ENCODE results near the gene MARCKS. TPM values are rescaled to one million over a fixed set of nuclear protein-coding genes. Genes with fewer than 3 reads are reported as not detected.
A peak's percentile ranks its signal among the peaks of the same experiment; 100 is the strongest.

MARCKS gene
- total RNA-seq, 1 experiment from 2014 or later, result 70.1 TPM

DNA sequence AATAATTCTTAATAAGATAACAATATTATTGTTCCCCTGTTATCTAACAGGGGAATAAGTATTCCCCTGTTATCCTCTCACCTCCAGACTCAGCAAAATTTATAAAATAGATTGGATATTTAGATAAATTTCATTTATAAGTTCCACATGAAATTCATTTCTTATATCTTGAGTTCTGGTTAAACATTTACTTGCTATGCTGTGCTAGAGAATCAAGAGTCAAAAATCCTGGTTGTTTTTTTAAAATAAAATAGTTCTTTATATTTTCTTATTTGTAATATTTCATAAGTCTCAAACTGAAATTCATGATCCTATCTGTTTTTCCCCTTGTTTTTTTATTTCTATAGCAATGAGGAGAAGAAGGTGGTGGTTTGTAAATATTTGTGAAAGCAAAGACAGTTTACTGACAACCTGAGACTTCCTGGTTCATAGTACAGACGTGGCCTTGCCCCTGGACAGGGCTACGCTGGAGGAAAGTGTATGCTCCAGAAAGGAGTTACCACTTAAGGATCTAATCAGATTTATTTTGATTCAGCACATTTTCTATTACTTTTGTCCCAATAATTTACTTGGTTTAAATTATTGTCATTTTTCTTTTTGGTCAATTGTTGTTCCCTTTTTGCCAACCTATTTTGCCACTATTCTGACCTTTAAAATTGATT lies 37.8 kb upstream of the MARCKS start:
- H3K27ac Mint-ChIP-seq (ENCODE audit: unreplicated experiment), result peak overlapping the region; percentile 50
- no peaks in the 10 kb centered on the region for H3K9me3 Mint-ChIP-seq (ENCODE audit: low read depth, unreplicated experiment)
- CTCF ChIA-PET, result no interaction called here
- H3K4me3 Mint-ChIP-seq (ENCODE audit: low read depth, unreplicated experiment), result no peak overlapping the region
- TF ChIP-seq, protein P1, sequence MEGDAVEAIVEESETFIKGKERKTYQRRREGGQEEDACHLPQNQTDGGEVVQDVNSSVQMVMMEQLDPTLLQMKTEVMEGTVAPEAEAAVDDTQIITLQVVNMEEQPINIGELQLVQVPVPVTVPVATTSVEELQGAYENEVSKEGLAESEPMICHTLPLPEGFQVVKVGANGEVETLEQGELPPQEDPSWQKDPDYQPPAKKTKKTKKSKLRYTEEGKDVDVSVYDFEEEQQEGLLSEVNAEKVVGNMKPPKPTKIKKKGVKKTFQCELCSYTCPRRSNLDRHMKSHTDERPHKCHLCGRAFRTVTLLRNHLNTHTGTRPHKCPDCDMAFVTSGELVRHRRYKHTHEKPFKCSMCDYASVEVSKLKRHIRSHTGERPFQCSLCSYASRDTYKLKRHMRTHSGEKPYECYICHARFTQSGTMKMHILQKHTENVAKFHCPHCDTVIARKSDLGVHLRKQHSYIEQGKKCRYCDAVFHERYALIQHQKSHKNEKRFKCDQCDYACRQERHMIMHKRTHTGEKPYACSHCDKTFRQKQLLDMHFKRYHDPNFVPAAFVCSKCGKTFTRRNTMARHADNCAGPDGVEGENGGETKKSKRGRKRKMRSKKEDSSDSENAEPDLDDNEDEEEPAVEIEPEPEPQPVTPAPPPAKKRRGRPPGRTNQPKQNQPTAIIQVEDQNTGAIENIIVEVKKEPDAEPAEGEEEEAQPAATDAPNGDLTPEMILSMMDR (IDR thresholded peaks at IDR 0.05; ENCODE audit: unreplicated experiment), result no peak
- H3K27me3 Mint-ChIP-seq (ENCODE audit: unreplicated experiment), result no peaks in the 10 kb centered on the region
- no peaks in the 10 kb centered on the region for H3K36me3 Mint-ChIP-seq (ENCODE audit: insufficient read depth, unreplicated experiment)
- peak; percentile 39 for DNase-seq
- no peaks in the 10 kb centered on the region for H3K4me1 Mint-ChIP-seq (ENCODE audit: low read depth, unreplicated experiment)
- no TSS peak for BruUV-seq (replicated peaks)
- intact Hi-C loops (cut with micrococcal nuclease; ENCODE audit: unreplicated experiment), result no loop called here

GRCh38 chr6:113820761-113821160 lies 36.4 kb upstream of the MARCKS start:
- Mint-ChIP-seq H3K27me3 (ENCODE audit: unreplicated experiment) (no peaks in the 10 kb centered on the region), H3K9me3 (ENCODE audit: low read depth, unreplicated experiment) (no peaks in the 10 kb centered on the region), H3K36me3 (ENCODE audit: insufficient read depth, unreplicated experiment) (no peaks in the 10 kb centered on the region), H3K4me1 (ENCODE audit: low read depth, unreplicated experiment) (no peaks in the 10 kb centered on the region), H3K4me3 (ENCODE audit: low read depth, unreplicated experiment) (no peak overlapping the region), H3K27ac (ENCODE audit: unreplicated experiment) (no peak overlapping the region)
- DNase-seq, result no peak
- CTCF ChIA-PET, result interaction anchor here (0.6 kb wide), 1 partner anchor 362 kb away, joined by 3 read pairs; no protein-coding TSS in a partner anchor
- TF ChIP-seq, protein P1 (IDR thresholded peaks at IDR 0.05; ENCODE audit: unreplicated experiment), result no peak
- intact Hi-C loops (cut with micrococcal nuclease; ENCODE audit: unreplicated experiment), result no loop called here
- BruUV-seq (replicated peaks), result no TSS peak

- DNase-seq, result no peak
- Mint-ChIP-seq H3K27ac (ENCODE audit: unreplicated experiment) (peak overlapping the region; percentile 29), H3K27me3 (ENCODE audit: unreplicated experiment) (no peaks in the 10 kb centered on the region), H3K4me1 (ENCODE audit: low read depth, unreplicated experiment) (no peaks in the 10 kb centered on the region), H3K9me3 (ENCODE audit: low read depth, unreplicated experiment) (no peaks in the 10 kb centered on the region), H3K36me3 (ENCODE audit: insufficient read depth, unreplicated experiment) (no peaks in the 10 kb centered on the region), H3K4me3 (ENCODE audit: low read depth, unreplicated experiment) (no peak overlapping the region)
- CTCF ChIA-PET, result no interaction called here
- TF ChIP-seq, protein P1 (IDR thresholded peaks at IDR 0.05; ENCODE audit: unreplicated experiment), result no peak
- BruUV-seq (replicated peaks), result no TSS peak
- intact Hi-C loops (cut with micrococcal nuclease; ENCODE audit: unreplicated experiment), result no loop called here
These were observed 35.7 kb upstream of the MARCKS start for GRCh38 chr6:113821445-113821844.

DNA sequence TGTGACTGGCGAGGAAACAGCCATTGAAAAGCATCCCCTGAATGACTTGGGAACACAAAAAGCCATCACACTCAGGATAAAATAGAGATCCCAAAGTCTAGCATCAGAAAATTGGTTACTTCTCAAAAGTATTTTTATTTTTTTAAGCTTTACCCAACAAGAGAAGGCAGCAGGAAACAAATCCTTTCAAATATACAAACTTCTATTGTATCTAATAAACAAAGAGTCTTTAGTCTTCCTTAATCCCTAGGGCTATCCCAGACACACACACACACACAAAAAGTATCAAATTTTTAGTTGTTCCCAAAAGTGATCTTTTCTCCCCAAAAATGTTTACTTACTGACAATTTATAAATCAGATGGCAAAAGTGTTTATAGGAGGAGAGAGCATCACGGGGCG lies 33.2 kb upstream of the MARCKS start:
- DNase-seq, result no peak
- H3K27ac Mint-ChIP-seq (ENCODE audit: unreplicated experiment), result no peak overlapping the region
- H3K4me3 Mint-ChIP-seq (ENCODE audit: low read depth, unreplicated experiment), result no peak overlapping the region
- TF ChIP-seq, protein P1 (IDR thresholded peaks at IDR 0.05; ENCODE audit: unreplicated experiment), result no peak
- H3K27me3 Mint-ChIP-seq (ENCODE audit: unreplicated experiment), result no peaks in the 10 kb centered on the region
- peaks cover 3% of the 10 kb centered on the region for H3K9me3 Mint-ChIP-seq (ENCODE audit: low read depth, unreplicated experiment)
- H3K4me1 Mint-ChIP-seq (ENCODE audit: low read depth, unreplicated experiment), result no peaks in the 10 kb centered on the region
- H3K36me3 Mint-ChIP-seq (ENCODE audit: insufficient read depth, unreplicated experiment), result no peaks in the 10 kb centered on the region
- CTCF ChIA-PET, result no interaction called here
- intact Hi-C loops (cut with micrococcal nuclease; ENCODE audit: unreplicated experiment), result no loop called here
- no TSS peak for BruUV-seq (replicated peaks)
